NCI-H128 (cell line): Measurements from ENCODE around the gene CTCFL.

ENCODE experiments used
- DNase-seq: peaks from one replicate; lab custom pipeline; 2025; ENCODE audit not compliant: unreplicated experiment; lab: John Stamatoyannopoulos, UW

Gene CTCFL

DNA sequence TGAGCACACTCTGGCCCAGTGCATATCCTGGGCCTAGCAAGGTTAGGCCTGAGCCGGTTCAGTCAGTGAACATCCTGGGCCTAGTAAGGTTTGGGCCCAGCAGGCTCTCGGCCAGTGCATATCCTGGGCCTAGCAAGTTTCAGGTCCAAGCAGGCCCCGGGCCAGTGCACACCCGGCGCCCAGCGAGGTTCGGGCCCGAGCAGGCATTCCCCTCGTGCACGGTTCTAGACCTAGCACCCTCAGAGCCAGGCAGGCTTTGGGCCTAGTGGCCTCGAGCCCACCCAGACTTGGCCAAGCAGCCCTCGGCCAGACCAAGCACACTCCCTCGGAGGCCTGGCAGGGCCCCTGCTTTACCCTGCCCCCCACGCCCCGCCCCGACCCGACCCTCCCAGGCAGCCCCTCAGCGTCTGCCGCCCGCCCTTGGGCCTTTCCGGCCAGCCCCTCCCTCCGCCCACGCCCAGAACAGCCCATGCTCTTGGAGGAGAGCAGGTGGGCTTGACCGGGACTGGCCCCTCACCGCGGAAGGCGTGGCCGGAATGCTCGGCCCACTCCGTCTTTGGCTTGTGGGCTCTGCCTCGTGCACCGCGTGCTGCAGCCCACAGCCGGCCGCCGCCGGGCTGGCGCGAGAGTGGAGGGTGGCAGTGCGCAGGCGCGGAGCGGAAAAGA is at the start of gene CTCFL:
CTCFL (minus strand) TSS at position 630 of the 666 bp plus-strand sequence. CDS start 935 bp downstream, outside the sequence.
- DNase-seq = no peak

DNA sequence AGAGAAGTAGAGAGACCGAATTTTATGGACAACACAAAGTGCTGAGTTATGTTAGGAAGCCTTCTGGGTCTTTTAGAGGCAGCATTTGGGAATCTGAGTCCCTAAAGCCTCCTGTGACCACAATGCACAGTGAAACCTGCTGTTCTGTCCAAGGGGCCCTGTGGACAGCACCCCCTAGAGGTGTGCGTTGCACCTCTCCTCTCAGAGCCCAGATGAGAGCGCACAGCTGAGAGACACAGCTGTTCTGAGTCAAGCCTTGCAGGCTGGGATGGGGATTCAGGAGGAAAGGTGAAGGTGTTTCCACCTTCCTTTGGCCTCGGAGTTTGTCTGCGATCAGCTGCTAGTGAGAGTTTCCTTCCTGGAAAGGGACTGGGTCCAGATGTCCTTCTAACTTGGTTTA is 49.0 kb upstream of the CTCFL start:
- DNase-seq = no peak

GRCh38 chr20:57573242-57573641 is 48.3 kb upstream of the CTCFL start:
- DNase-seq = no peak

DNA sequence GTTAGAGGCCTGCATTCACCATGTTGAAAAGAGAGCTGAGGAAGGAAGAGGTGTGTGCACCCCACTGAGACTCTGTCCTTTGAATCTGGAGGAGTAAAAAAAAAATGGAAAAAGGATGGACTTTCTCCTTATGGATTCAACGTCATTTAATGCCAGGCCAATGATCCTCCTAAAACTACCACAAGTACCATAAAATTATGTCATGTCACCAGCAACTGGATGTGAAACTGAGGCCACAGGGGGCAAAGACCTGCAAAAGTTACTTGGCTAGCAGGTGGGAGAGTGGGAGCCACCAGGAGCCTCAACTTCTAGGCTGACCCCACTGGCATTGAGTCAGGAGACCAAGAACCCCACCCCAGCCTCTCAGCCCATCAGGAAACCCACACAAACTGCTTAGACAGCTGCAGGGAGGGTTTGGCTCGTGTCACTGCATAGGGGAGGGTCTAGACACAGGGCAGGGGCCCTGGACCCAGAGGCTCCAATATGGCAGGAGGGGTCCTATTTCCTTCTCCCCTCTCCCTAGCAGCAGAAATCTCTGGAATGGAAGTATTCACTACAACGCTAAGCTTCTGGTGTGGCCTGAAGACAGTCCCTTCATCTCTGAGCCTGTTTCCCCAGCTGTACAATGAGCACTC is 47.0 kb upstream of the CTCFL start:
- no peak for DNase-seq

DNA sequence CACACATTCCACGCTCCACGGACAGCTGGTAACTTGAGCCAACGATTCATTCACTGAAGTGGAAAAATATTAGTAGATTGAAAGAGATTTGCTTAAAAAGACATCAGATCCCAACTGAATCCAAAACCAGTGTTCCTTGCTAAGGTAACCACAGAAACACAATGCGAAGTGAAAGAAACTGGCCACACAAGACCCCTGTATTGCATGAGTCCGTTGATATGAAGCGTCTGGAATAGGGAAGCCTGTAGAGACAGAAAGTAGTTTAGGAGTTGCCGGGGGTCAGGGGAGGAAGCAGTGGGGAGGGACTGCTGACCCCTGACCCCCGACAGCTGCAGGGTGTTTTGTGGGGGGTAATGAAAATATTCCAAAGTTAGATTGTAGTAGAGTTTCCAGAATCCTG is 46.0 kb upstream of the CTCFL start:
- DNase-seq = no peak

- DNase-seq = no peak
These were observed 45.4 kb upstream of the CTCFL start for GRCh38 chr20:57570145-57570850.

DNA sequence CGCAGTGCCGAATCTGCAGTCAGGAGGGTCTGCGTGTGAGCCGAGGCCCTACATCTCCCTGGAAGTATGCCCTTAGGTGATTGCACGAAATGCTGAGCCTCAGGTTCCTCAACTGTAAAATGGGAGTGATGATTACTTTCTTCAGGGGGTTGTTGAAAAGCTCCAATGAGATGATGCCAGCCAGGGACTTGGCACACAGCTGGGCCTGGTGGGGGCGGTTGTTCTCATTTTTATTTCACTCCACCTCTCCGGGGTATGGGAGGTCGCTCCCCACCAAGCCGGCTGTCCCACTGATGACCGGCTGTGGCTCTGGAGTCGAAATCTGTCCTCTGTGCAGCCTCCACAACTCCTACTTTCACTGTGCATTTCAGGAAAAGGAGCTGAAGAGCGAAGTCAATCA is 44.0 kb upstream of the CTCFL start:
- no peak for DNase-seq

- no peak for DNase-seq
These were observed 43.4 kb upstream of the CTCFL start for GRCh38 chr20:57568088-57568896.

- DNase-seq = no peak
These were observed 42.6 kb upstream of the CTCFL start for GRCh38 chr20:57567471-57568079.

DNA sequence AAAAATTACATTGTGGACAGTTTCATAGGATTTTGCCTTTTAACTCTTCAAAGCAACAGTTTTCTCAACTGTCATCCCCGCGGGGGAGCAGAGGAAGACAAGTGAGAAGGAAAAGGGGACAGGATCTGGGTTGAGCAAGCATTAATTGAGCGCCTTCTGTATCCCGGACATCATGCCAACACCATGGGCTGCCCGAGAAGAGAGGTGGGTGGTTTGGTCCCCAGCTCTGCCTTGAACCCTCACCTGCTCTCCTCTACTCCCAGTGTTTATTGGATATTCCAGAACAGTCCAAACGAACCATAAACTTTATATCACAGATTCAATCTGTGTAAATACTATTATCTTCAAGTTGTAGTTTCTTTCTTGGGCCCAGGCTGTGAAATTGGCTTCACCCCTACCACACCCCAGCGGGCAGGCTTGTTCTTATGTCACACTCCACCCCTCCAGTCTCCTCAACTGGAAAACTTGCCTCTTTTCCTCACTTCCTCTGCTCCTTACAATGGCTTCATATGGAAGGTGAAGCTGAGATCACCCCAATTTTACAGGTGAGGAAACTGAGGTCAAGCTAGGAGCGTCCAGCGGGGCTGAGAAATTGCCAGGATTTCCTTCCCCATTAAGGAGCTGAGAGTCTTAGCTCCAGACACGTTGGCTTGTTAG is 42.0 kb upstream of the CTCFL start:
- DNase-seq = no peak

DNA sequence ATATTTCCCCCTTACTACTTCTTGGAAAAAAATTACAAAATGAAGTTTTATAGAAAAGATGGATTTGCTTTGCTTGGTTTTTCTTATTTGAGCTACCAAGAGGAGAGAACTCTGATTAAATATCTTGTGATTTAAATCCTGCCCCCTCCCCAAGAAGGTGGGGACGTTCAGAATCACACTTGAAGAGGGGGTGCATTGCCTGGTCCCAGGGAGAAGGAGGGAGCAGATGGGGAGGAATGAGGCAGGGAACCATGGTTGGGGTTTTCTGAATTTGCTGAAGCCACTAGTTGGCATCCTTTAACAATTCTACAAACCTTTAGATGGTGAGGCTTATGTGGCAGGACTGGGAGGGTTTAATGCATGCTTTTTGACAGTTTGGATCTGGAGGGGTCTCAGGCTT is 41.5 kb upstream of the CTCFL start:
- DNase-seq = no peak

DNA sequence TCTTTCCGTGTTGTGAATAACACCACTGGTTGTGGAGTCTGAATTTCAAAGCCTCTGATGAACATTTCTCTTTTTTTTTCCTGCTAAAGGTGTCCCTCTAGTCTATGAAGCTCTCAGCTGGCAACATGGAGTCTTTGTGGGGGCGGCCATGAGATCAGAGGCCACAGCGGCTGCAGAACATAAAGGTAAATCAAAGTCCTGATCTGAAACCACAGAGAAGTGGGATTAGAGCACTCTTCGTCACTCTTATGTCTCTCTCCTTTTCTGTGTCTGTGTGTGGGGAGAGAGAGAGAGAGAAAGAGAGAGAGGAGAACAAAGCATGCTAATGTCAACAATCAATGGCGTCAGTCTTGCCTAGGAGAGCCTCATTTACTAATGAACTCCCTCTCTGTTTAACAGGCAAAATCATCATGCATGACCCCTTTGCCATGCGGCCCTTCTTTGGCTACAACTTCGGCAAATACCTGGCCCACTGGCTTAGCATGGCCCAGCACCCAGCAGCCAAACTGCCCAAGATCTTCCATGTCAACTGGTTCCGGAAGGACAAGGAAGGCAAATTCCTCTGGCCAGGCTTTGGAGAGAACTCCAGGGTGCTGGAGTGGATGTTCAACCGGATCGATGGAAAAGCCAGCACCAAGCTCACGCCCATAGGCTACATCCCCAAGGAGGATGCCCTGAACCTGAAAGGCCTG is 40.2 kb upstream of the CTCFL start:
- no peak for DNase-seq

DNA sequence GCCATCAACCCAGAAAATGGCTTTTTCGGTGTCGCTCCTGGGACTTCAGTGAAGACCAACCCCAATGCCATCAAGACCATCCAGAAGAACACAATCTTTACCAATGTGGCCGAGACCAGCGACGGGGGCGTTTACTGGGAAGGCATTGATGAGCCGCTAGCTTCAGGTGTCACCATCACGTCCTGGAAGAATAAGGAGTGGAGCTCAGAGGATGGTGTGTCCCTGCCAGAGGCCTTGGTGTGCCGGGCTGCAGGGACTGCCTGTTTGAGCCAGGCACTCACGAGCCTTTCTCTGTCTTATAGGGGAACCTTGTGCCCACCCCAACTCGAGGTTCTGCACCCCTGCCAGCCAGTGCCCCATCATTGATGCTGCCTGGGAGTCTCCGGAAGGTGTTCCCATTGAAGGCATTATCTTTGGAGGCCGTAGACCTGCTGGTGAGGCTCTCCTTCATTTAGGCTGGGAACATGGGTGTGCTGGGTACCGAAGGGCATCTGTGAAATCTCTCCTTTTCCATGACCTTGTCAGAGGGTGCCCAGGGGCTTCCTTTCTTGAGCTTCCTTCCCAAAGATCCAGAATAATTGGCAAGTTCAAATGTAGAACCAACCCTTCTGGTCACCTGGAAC is 39.4 kb upstream of the CTCFL start:
- no peak for DNase-seq

GRCh38 chr20:57563522-57563921 is 38.6 kb upstream of the CTCFL start:
- DNase-seq = no peak

GRCh38 chr20:57562541-57563465 is 37.9 kb upstream of the CTCFL start:
- DNase-seq = no peak

DNA sequence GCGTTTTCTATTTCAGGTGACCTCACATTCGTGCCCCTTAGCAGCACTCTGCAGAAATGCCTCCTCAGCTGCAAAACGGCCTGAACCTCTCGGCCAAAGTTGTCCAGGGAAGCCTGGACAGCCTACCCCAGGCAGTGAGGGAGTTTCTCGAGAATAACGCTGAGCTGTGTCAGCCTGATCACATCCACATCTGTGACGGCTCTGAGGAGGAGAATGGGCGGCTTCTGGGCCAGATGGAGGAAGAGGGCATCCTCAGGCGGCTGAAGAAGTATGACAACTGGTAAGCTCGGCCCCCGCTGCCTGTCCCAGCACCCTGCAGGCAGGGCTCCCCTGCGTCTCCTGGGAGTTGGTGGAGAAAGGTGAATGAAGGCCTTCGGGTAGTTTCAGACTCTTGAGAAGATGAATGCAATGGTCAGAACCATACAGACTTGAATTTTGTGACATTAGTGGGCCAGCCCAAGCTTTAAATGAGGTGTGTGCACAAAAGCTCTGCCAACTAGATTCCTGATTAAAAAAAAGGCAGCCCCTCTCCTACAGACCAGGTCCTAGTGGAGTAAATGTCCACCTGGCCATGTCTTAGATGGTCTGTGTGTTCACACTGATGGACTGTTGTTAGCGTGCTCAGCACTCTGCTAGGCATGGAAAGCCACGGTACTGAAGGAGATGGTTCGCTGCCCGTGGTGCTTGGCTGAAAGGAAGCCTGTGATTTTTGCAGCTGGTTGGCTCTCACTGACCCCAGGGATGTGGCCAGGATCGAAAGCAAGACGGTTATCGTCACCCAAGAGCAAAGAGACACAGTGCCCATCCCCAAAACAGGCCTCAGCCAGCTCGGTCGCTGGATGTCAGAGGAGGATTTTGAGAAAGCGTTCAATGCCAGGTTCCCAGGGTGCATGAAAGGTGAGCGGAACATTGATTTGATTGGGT is 36.7 kb upstream of the CTCFL start:
- DNase-seq = no peak
